ENCODE data around the gene PHLDA3.

The PHLDA3 gene

DNA sequence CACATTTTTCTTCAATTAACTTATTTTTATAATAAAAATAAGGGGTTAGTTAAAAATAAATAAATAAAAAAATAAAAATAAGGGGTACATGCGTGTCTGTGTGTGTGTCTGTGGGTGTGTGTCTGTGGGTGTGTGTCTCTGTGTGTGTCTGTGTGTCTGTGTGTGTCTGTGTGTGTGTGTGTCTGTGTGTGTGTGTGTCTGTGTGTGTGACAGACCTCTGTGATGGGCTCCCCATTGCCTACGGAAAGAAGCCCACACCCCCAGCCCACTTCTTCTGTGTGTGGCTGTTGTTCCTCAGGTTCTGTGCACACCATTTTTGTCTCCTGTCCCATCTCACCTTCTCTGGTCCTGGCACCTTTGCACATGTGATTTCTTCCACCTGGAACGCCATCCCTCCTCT is 9.9 kb downstream of the PHLDA3 start:
- no peak overlapping the region for H3K27ac ChIP-seq
- H3K36me3 ChIP-seq (ENCODE audit: control insufficient read depth, insufficient read depth, low read length) = no peaks in the 10 kb centered on the region
- H2AFZ ChIP-seq = no peak overlapping the region
- TF ChIP-seq, protein P1, sequence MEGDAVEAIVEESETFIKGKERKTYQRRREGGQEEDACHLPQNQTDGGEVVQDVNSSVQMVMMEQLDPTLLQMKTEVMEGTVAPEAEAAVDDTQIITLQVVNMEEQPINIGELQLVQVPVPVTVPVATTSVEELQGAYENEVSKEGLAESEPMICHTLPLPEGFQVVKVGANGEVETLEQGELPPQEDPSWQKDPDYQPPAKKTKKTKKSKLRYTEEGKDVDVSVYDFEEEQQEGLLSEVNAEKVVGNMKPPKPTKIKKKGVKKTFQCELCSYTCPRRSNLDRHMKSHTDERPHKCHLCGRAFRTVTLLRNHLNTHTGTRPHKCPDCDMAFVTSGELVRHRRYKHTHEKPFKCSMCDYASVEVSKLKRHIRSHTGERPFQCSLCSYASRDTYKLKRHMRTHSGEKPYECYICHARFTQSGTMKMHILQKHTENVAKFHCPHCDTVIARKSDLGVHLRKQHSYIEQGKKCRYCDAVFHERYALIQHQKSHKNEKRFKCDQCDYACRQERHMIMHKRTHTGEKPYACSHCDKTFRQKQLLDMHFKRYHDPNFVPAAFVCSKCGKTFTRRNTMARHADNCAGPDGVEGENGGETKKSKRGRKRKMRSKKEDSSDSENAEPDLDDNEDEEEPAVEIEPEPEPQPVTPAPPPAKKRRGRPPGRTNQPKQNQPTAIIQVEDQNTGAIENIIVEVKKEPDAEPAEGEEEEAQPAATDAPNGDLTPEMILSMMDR (IDR thresholded peaks at IDR 0.05) = no peak
- H3K9ac ChIP-seq = no peak overlapping the region
- no peaks in the 10 kb centered on the region for H3K79me2 ChIP-seq
- H3K27me3 ChIP-seq (ENCODE audit: control insufficient read depth, insufficient read depth, low read length) = no peaks in the 10 kb centered on the region
- no peaks in the 10 kb centered on the region for H3K9me3 ChIP-seq (ENCODE audit: control insufficient read depth, low read length)
- H3K4me2 ChIP-seq (ENCODE audit: low read length) = no peak overlapping the region
- no peaks in the 10 kb centered on the region for H3K4me1 ChIP-seq
- H3K4me3 ChIP-seq (ENCODE audit: low read depth, low read length) = no peak overlapping the region

DNA sequence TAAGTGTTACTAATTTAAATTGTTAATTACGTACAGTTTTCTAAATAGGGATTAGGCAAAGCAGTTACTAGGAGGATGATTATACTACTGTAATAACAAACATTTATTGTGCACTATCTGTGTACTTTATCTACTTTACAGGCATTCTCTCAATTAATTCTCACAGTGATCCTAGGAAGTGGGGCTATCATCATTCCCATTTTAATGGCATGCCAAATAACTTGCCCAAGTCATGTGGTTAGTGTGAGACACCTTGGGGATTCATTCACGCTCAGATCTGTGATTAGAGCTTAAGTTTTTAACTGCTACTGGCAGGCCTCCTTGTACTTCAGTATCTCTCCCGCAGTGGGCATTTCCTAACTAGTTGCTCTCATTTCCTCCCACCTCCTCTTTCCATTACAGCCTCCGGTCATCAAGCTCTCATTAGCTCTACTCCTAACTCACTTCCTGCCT is 11.5 kb downstream of the PHLDA3 start:
- Histone ChIP-seq H3K4me1 (no peaks in the 10 kb centered on the region), H2AFZ (no peak overlapping the region), H3K36me3 (ENCODE audit: control insufficient read depth, insufficient read depth, low read length) (no peaks in the 10 kb centered on the region), H3K27ac (no peak overlapping the region), H3K4me2 (ENCODE audit: low read length) (no peak overlapping the region), H3K9ac (no peak overlapping the region), H3K9me3 (ENCODE audit: control insufficient read depth, low read length) (no peaks in the 10 kb centered on the region), H3K79me2 (no peaks in the 10 kb centered on the region), H3K4me3 (ENCODE audit: low read depth, low read length) (no peak overlapping the region), H3K27me3 (ENCODE audit: control insufficient read depth, insufficient read depth, low read length) (no peaks in the 10 kb centered on the region)
- TF ChIP-seq, protein P1 (IDR thresholded peaks at IDR 0.05) = no peak

DNA sequence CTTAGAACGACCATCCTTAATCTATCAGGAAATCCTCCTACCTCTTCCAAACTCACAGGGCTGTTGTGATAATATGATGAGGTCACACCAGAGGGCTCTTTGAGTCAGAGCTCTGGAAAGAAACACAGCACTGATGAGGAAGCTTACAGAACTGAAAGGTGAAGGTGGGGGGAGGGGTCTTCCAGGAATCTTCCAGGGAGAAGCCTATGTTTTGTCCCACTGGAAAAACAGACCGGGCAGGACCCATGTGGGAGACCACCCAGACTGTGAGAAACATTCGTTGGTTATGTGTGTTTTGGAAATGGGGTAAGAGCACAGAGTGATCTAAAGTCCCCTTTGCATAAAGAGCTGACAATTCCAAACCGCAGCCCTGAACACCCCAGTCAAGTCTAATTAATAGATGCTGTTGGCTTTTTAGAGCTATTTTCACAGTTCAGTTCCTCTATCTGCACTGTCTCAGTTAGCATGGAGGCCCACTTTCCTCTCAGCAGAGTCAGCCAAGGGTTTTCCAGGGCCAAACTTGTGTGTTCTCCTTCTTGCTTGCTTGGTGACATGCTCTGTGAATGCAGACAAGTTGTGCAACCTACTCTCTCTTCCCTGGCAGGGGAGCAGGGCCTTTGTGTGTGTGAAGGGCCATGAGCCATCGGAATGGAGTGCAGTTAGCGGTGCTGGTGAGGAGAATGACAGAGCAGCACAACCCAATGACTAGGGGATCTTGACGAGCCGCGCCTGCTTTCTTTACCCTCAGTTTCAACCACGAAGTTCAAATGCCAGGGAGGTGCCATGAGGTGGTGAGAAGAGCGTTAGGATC is 12.3 kb downstream of the PHLDA3 start:
- Histone ChIP-seq H3K9ac (no peak overlapping the region), H2AFZ (no peak overlapping the region), H3K4me2 (ENCODE audit: low read length) (no peak overlapping the region), H3K36me3 (ENCODE audit: control insufficient read depth, insufficient read depth, low read length) (no peaks in the 10 kb centered on the region), H3K79me2 (no peaks in the 10 kb centered on the region), H3K4me1 (no peaks in the 10 kb centered on the region), H3K4me3 (ENCODE audit: low read depth, low read length) (no peak overlapping the region), H3K27ac (no peak overlapping the region), H3K9me3 (ENCODE audit: control insufficient read depth, low read length) (no peaks in the 10 kb centered on the region), H3K27me3 (ENCODE audit: control insufficient read depth, insufficient read depth, low read length) (no peaks in the 10 kb centered on the region)
- TF ChIP-seq, protein P1 (IDR thresholded peaks at IDR 0.05) = no peak

DNA sequence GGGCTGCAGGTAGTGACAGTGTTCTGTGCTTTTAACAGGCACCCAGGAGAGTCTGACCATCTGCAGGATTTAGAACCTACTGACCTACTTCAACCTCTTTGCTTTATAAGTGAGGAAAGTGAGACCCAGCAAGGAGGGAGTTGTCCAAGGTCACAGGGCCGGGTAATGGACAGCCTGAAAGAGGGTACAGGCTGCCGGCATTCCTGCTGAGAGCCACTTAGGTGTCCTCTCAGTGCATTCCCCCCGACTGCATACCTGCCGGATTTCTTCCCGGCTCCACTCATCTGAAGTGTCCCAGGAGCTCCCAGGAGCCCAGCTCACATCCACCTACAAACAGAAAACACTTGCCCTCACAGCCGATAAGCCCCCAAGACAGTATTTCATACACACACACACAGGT is 13.9 kb downstream of the PHLDA3 start:
- H3K27ac ChIP-seq = no peak overlapping the region
- H3K36me3 ChIP-seq (ENCODE audit: control insufficient read depth, insufficient read depth, low read length) = no peaks in the 10 kb centered on the region
- no peak overlapping the region for H3K4me2 ChIP-seq (ENCODE audit: low read length)
- no peaks in the 10 kb centered on the region for H3K4me1 ChIP-seq
- no peak overlapping the region for H3K4me3 ChIP-seq (ENCODE audit: low read depth, low read length)
- H3K27me3 ChIP-seq (ENCODE audit: control insufficient read depth, insufficient read depth, low read length) = no peaks in the 10 kb centered on the region
- no peaks in the 10 kb centered on the region for H3K79me2 ChIP-seq
- H3K9ac ChIP-seq = no peak overlapping the region
- TF ChIP-seq, protein P1 (IDR thresholded peaks at IDR 0.05) = no peak
- no peak overlapping the region for H2AFZ ChIP-seq
- H3K9me3 ChIP-seq (ENCODE audit: control insufficient read depth, low read length) = no peaks in the 10 kb centered on the region

DNA sequence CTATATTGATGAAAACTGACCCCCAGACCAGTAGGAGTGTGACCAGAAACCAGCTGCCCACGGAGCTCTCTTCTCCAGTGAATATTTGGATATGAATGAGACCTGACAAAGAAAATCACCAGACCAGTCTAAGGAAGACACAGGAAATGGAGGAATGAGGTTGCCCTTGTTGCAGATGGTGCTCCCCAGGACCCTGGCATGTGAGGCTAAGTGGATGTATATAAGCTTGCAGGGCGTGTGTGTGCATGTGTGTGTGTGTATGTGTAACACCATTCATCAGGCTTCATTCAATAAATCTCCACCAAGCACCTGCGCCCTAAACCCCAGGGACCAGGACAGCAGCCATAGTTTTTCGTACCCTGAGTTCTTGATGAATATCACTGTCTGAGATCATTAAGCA is 14.4 kb downstream of the PHLDA3 start:
- H3K79me2 ChIP-seq = no peaks in the 10 kb centered on the region
- no peaks in the 10 kb centered on the region for H3K27me3 ChIP-seq (ENCODE audit: control insufficient read depth, insufficient read depth, low read length)
- no peak overlapping the region for H3K4me3 ChIP-seq (ENCODE audit: low read depth, low read length)
- no peak overlapping the region for H3K9ac ChIP-seq
- TF ChIP-seq, protein P1 (IDR thresholded peaks at IDR 0.05) = no peak
- no peaks in the 10 kb centered on the region for H3K9me3 ChIP-seq (ENCODE audit: control insufficient read depth, low read length)
- H2AFZ ChIP-seq = no peak overlapping the region
- no peak overlapping the region for H3K4me2 ChIP-seq (ENCODE audit: low read length)
- no peak overlapping the region for H3K27ac ChIP-seq
- no peaks in the 10 kb centered on the region for H3K4me1 ChIP-seq
- H3K36me3 ChIP-seq (ENCODE audit: control insufficient read depth, insufficient read depth, low read length) = no peaks in the 10 kb centered on the region
